ENCODE results near the gene ASPA.
A peak's percentile ranks its signal among the peaks of the same experiment; 100 is the strongest.
"Not testable (repeated sequence)": the region's sequence is repeated elsewhere in the genome, so short reads cannot be mapped to it uniquely, and the experiment has no call there.

ASPA gene

GRCh38 chr17:3475812-3476610, at the start of gene ASPA:
Gene ASPA, plus strand, starts transcription at chr17:3475997. Its CDS starts 163 bp downstream, at chr17:3476160.
- DNase-seq: no peak

- peak; percentile 28 for DNase-seq
Observed at GRCh38 chr17:3433215-3433614, 42.6 kb upstream of the ASPA start.

- DNase-seq: no peak
Observed at GRCh38 chr17:3433741-3434140, 42.1 kb upstream of the ASPA start, which contains the start of gene OR1E2. Gene OR1E2, minus strand, starts transcription at chr17:3433841. Its CDS starts 0 bp downstream, at chr17:3433841.

GRCh38 chr17:3438368-3438767, 37.4 kb upstream of the ASPA start:
- no peak for DNase-seq

GRCh38 chr17:3440451-3440850, 35.3 kb upstream of the ASPA start:
- no peak for DNase-seq

- no peak for DNase-seq
Observed at GRCh38 chr17:3447625-3448024, 28.2 kb upstream of the ASPA start.

GRCh38 chr17:3448059-3448665, 27.6 kb upstream of the ASPA start:
- DNase-seq: no peak

GRCh38 chr17:3466355-3466754, 9.4 kb upstream of the ASPA start:
- DNase-seq: not testable (repeated sequence)

GRCh38 chr17:3469529-3469928, 6.3 kb upstream of the ASPA start:
- DNase-seq: no peak

GRCh38 chr17:3471599-3471998, 4.2 kb upstream of the ASPA start, which contains the start of gene SPATA22:
Gene SPATA22, minus strand, starts transcription at chr17:3471819. Its CDS starts 2,494 bp downstream, at chr17:3469325.
- no peak for DNase-seq

- no peak for DNase-seq
Observed at GRCh38 chr17:3472137-3472536, 3.7 kb upstream of the ASPA start.

GRCh38 chr17:3474212-3474611, 1.6 kb upstream of the ASPA start:
- DNase-seq: no peak

GRCh38 chr17:3475251-3475685, 529 bp upstream of the ASPA start:
- no peak for DNase-seq

- DNase-seq: no peak
Observed at GRCh38 chr17:3479988-3480387, 4.2 kb downstream of the ASPA start.

GRCh38 chr17:3482852-3483251, 7.1 kb downstream of the ASPA start:
- no peak for DNase-seq

GRCh38 chr17:3485481-3486068, 9.8 kb downstream of the ASPA start:
- no peak for DNase-seq

GRCh38 chr17:3497101-3497500, 21.3 kb downstream of the ASPA start:
- no peak for DNase-seq

- no peak for DNase-seq
Observed at GRCh38 chr17:3501344-3501743, 25.5 kb downstream of the ASPA start.

GRCh38 chr17:3502466-3502865, 26.7 kb downstream of the ASPA start:
- no peak for DNase-seq

- DNase-seq: no peak
Observed at GRCh38 chr17:3503285-3503684, 27.5 kb downstream of the ASPA start.

- DNase-seq: no peak
Observed at GRCh38 chr17:3505008-3505407, 29.2 kb downstream of the ASPA start.

GRCh38 chr17:3506054-3506453, 30.3 kb downstream of the ASPA start:
- DNase-seq: no peak

GRCh38 chr17:3507071-3507470, 31.3 kb downstream of the ASPA start:
- no peak for DNase-seq

GRCh38 chr17:3507869-3508268, 32.1 kb downstream of the ASPA start:
- no peak for DNase-seq
